Measurements from ENCODE around the gene DEFB132.

- TF ChIP-seq POLR2AphosphoS5 (IDR thresholded peaks at IDR 0.05; ENCODE audit: borderline replicate concordance, low read depth, low read length) (no peak), EZH2 (IDR thresholded peaks at IDR 0.05) (no peak)
Observed at GRCh38 chr20:257419-257818, at the start of gene DEFB132.

Measured in SK-N-MC (cell line).